ENCODE data around the gene COL28A1. TPM values are rescaled to one million over a fixed set of nuclear protein-coding genes. Genes with fewer than 3 reads are reported as not detected.

The COL28A1 gene
- total RNA-seq, 4 donors from 2014 or later: 0.25 to 3.0 (median 0.65) TPM

- ATAC-seq (ENCODE audit: low FRiP score) (no peak), DNase-seq (ENCODE audit: low spot score) (no peak)
- TF ChIP-seq CTCF (IDR thresholded peaks at IDR 0.05): no peak
Measured at GRCh38 chr7:7323921-7324320, 211.8 kb downstream of the COL28A1 start.

GRCh38 chr7:7323352-7323751 is 212.3 kb downstream of the COL28A1 start:
- DNase-seq (ENCODE audit: low spot score): no peak
- TF ChIP-seq CTCF (IDR thresholded peaks at IDR 0.05): no peak
- ATAC-seq (ENCODE audit: low FRiP score): no peak

GRCh38 chr7:7321681-7322080 is 214.0 kb downstream of the COL28A1 start:
- DNase-seq (ENCODE audit: low spot score): no peak
- ATAC-seq (ENCODE audit: low FRiP score): no peak
- no peak for TF ChIP-seq CTCF (IDR thresholded peaks at IDR 0.05)

- ATAC-seq (ENCODE audit: low FRiP score) (no peak), DNase-seq (ENCODE audit: low spot score) (no peak)
- no peak for TF ChIP-seq CTCF (IDR thresholded peaks at IDR 0.05)
Measured at GRCh38 chr7:7318601-7319000, 217.1 kb downstream of the COL28A1 start.

- no peak for ATAC-seq (ENCODE audit: low FRiP score)
- no peak for DNase-seq (ENCODE audit: low spot score)
- no peak for TF ChIP-seq CTCF (IDR thresholded peaks at IDR 0.05)
Measured at GRCh38 chr7:7317850-7318249, 217.8 kb downstream of the COL28A1 start.

DNA sequence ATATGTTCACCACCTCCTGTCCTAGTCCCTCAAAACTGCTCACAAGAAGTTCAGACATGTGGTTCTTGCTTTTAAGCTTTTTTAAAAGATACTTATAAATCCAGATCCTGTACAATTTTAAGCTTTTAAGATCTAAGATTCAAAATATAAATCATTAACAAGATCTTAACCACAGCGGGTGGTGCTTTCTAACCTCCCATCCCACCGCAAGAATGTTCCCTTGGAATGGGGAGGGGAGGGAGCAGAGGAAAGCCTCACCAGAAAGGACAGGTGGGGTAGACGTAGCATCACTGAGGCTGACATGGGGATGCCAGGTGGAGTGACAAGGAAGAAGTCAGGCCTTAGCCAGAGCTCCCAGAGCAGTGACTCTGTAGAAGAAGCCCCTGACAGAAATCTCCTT is 219.8 kb downstream of the COL28A1 start:
- ATAC-seq (ENCODE audit: low FRiP score) (no peak), DNase-seq (ENCODE audit: low spot score) (no peak)
- TF ChIP-seq CTCF (IDR thresholded peaks at IDR 0.05): no peak

- TF ChIP-seq CTCF (IDR thresholded peaks at IDR 0.05): no peak
- ATAC-seq (ENCODE audit: low FRiP score) (no peak), DNase-seq (ENCODE audit: low spot score) (no peak)
Measured at GRCh38 chr7:7312323-7312722, 223.3 kb downstream of the COL28A1 start.

All from omental fat pad (tissue), 4 donors.